ENCODE data around the gene BCAS2. TPM values are rescaled to one million over a fixed set of nuclear protein-coding genes. Genes with fewer than 3 reads are reported as not detected.

Gene BCAS2
- total RNA-seq, 4 donors from 2014 or later: 32.5 to 41.8 (median 36.6) TPM

- H3K27me3 ChIP-seq: no peaks in the 10 kb centered on the region
- no peaks in the 10 kb centered on the region for H3K9me3 ChIP-seq
- no peak overlapping the region for H3K27ac ChIP-seq
- H3K4me3 ChIP-seq: no peak overlapping the region
- H3K4me1 ChIP-seq: peaks cover 0 to 7% (median 0%) of the 10 kb centered on the region in 3 donors
- ATAC-seq: no peak
- H3K36me3 ChIP-seq: peaks cover 0 to 48% of the 10 kb centered on the region in 2 donors
- TF ChIP-seq POLR2A (IDR thresholded peaks at IDR 0.05) (no peak), EP300 (IDR thresholded peaks at IDR 0.05) (no peak), CTCF (IDR thresholded peaks at IDR 0.05) (no peak), POLR2AphosphoS5 (IDR thresholded peaks at IDR 0.05) (no peak)
Measured at GRCh38 chr1:114618606-114619005, 37.2 kb upstream of the BCAS2 start.

GRCh38 chr1:114610546-114611245, 29.3 kb upstream of the BCAS2 start:
- no peak for TF ChIP-seq CTCF (IDR thresholded peaks at IDR 0.05)
- TF ChIP-seq POLR2A (IDR thresholded peaks at IDR 0.05): no peak
- no peak for TF ChIP-seq EP300 (IDR thresholded peaks at IDR 0.05)
- TF ChIP-seq POLR2AphosphoS5 (IDR thresholded peaks at IDR 0.05): no peak
- no peak for ATAC-seq
- WGBS, 2 donors (ENCODE audit: low coverage in 1 of 2): 87 to 94% methylated on average over 3 to 9 of the region's 9 CpGs
- Histone ChIP-seq H3K9me3 (no peaks in the 10 kb centered on the region), H3K27me3 (no peaks in the 10 kb centered on the region), H3K36me3 (peaks cover 0 to 53% of the 10 kb centered on the region in 2 donors), H3K4me3 (no peak overlapping the region), H3K27ac (no peak overlapping the region), H3K4me1 (no peaks in the 10 kb centered on the region)

- no peak for TF ChIP-seq EP300 (IDR thresholded peaks at IDR 0.05)
- TF ChIP-seq POLR2A (IDR thresholded peaks at IDR 0.05): no peak
- TF ChIP-seq POLR2AphosphoS5 (IDR thresholded peaks at IDR 0.05): no peak
- TF ChIP-seq CTCF (IDR thresholded peaks at IDR 0.05): no peak
- Histone ChIP-seq H3K36me3 (peaks cover 0 to 62% of the 10 kb centered on the region in 2 donors), H3K27ac (no peak overlapping the region), H3K27me3 (no peaks in the 10 kb centered on the region), H3K9me3 (no peaks in the 10 kb centered on the region), H3K4me3 (no peak overlapping the region), H3K4me1 (no peaks in the 10 kb centered on the region)
- ATAC-seq: no peak
- WGBS, 2 donors (ENCODE audit: low coverage in 1 of 2): 77 to 93% methylated on average over 1 to 2 of the region's 2 CpGs
Measured at GRCh38 chr1:114609826-114610225, 28.4 kb upstream of the BCAS2 start.

- Histone ChIP-seq H3K27ac (no peak overlapping the region), H3K4me1 (no peaks in the 10 kb centered on the region), H3K27me3 (no peaks in the 10 kb centered on the region), H3K4me3 (no peak overlapping the region), H3K36me3 (peaks cover 0 to 64% of the 10 kb centered on the region in 2 donors), H3K9me3 (no peaks in the 10 kb centered on the region)
- WGBS, 2 donors (ENCODE audit: low coverage in 1 of 2): 97 to 100% methylated on average over 3 of the region's 3 CpGs
- TF ChIP-seq CTCF (IDR thresholded peaks at IDR 0.05): no peak
- TF ChIP-seq POLR2AphosphoS5 (IDR thresholded peaks at IDR 0.05): no peak
- TF ChIP-seq EP300 (IDR thresholded peaks at IDR 0.05): no peak
- TF ChIP-seq POLR2A (IDR thresholded peaks at IDR 0.05): no peak
- ATAC-seq: no peak
Measured at GRCh38 chr1:114609026-114609425, 27.6 kb upstream of the BCAS2 start.

GRCh38 chr1:114607223-114607622, 25.8 kb upstream of the BCAS2 start:
- WGBS, 2 donors (ENCODE audit: low coverage in 1 of 2): 73 to 80% methylated on average over 1 of the region's 1 CpG
- no peak for ATAC-seq
- TF ChIP-seq EP300 (IDR thresholded peaks at IDR 0.05) (no peak), CTCF (IDR thresholded peaks at IDR 0.05) (no peak), POLR2A (IDR thresholded peaks at IDR 0.05) (no peak), POLR2AphosphoS5 (IDR thresholded peaks at IDR 0.05) (no peak)
- Histone ChIP-seq H3K36me3 (peaks cover 0 to 71% of the 10 kb centered on the region in 2 donors), H3K4me3 (no peak overlapping the region), H3K27ac (no peak overlapping the region), H3K4me1 (no peaks in the 10 kb centered on the region), H3K9me3 (no peaks in the 10 kb centered on the region), H3K27me3 (no peaks in the 10 kb centered on the region)
